OCI-LY3 (cell line): ENCODE measurements around the gene PLXNC1.

Experiments
- H2AFZ ChIP-seq: fragments of 200-600, 300-600 bp; shearing (Covaris generic); 2 replicates; pipeline ENCODE4 v1.6.0; 2014; ENCODE audit warnings: antibody characterized with exemption, low read depth, low read length
- H3K27ac ChIP-seq: fragments of 200-600, 300-600 bp; sonication (generic); 2 replicates; pipeline ENCODE4 v1.5.1; 2014; ENCODE audit warnings: mild to moderate bottlenecking, low read length, moderate library complexity, mixed read lengths
- H3K27me3 ChIP-seq: fragments of 200-600, 300-600 bp; sonication (generic); 2 replicates; pipeline ENCODE4 v1.6.1; 2014; ENCODE audit warnings: low read depth, low read length, mixed read lengths
- H3K36me3 ChIP-seq: fragments of 200-600, 300-600 bp; sonication (generic); replicated peaks from 2 replicates; pipeline ENCODE3; 2014; ENCODE audit warnings: low read depth, low read length, mixed read lengths
- H3K4me1 ChIP-seq: fragments of 300-600, 200-600 bp; sonication (generic); 2 replicates; pipeline ENCODE4 v1.6.1; 2014; ENCODE audit warnings: low read length, mixed read lengths
- H3K4me2 ChIP-seq: fragments of 200-600, 300-600 bp; sonication (generic); 2 replicates; pipeline ENCODE4 v1.6.1; 2014; ENCODE audit warnings: low read length, mixed read lengths
- H3K4me3 ChIP-seq: fragments of 300-600, 200-600 bp; sonication (generic); 2 replicates; pipeline ENCODE4 v1.5.1; 2014; ENCODE audit warnings: antibody characterized with exemption, mild to moderate bottlenecking, low read length, moderate library complexity
- H3K79me2 ChIP-seq: fragments of 300-600, 200-600 bp; shearing (Covaris generic); 2 replicates; pipeline ENCODE4 v1.6.1; 2014; ENCODE audit warnings: mild to moderate bottlenecking, low read length, mixed read lengths
- H3K9ac ChIP-seq: fragments of 300-600, 200-600 bp; shearing (Covaris generic); 2 replicates; pipeline ENCODE4 v1.6.0; 2014; ENCODE audit warnings: mild to moderate bottlenecking, low read length, moderate library complexity
- H3K9me3 ChIP-seq: fragments of 200-600, 300-600 bp; shearing (Covaris generic); 2 replicates; pipeline ENCODE4 v1.6.1; 2014; ENCODE audit warnings: low read length, mixed read lengths; ENCODE audit not compliant: insufficient read depth
- H4K20me1 ChIP-seq: fragments of 200-600, 300-600 bp; sonication (generic); 2 replicates; pipeline ENCODE4 v1.6.1; 2016; ENCODE audit warnings: low read length, mixed read lengths; ENCODE audit not compliant: insufficient read depth
- EZH2phosphoT487 ChIP-seq: fragments of 200-600 bp; shearing (Covaris generic); IDR thresholded peaks from 2 replicates; pipeline ENCODE4 v1.6.1; 2018; ENCODE audit warnings: antibody characterized with exemption, mixed run types, low read depth
- TF ChIP-seq, protein P1 (sequence below): fragments of 200-600, 300-600 bp; sonication (generic); IDR thresholded peaks from 2 replicates; pipeline ENCODE4 v1.5.1; 2014; ENCODE audit warnings: antibody characterized with exemption, low read length, low read depth

PLXNC1 gene

DNA sequence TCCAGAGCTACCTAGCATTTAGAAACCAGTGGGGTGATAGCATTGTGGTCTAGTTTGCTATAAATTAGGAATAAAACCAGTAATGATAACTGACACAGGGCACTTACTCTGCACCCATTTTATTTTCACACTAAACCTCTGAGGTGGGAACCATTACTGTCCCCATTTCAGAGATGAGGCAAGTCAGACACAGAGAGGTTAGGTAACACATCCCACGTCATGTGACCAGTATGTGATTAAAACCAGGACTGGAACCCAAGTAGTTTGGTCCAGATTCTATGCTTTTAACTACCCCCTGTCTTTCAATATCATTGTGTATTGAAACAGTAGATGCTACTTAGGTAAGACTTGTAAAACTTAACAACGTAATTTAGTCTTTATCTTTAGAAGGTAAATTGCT, 110.2 kb downstream of the PLXNC1 start:
- Histone ChIP-seq H4K20me1 (no peaks in the 10 kb centered on the region), H3K27me3 (no peaks in the 10 kb centered on the region), H3K79me2 (no peaks in the 10 kb centered on the region), H3K4me2 (peak overlapping the region; percentile 73), H3K9ac (peak overlapping the region; percentile 56), H3K4me1 (peaks cover 56% of the 10 kb centered on the region), H3K36me3 (no peaks in the 10 kb centered on the region), H3K9me3 (no peaks in the 10 kb centered on the region), H3K27ac (peak overlapping the region; percentile 52), H2AFZ (peak overlapping the region; percentile 80; the same call in 1 of the 2 replicates), H3K4me3 (peak overlapping the region; percentile 71; the same call in 1 of the 2 replicates)
- TF ChIP-seq, protein P1, sequence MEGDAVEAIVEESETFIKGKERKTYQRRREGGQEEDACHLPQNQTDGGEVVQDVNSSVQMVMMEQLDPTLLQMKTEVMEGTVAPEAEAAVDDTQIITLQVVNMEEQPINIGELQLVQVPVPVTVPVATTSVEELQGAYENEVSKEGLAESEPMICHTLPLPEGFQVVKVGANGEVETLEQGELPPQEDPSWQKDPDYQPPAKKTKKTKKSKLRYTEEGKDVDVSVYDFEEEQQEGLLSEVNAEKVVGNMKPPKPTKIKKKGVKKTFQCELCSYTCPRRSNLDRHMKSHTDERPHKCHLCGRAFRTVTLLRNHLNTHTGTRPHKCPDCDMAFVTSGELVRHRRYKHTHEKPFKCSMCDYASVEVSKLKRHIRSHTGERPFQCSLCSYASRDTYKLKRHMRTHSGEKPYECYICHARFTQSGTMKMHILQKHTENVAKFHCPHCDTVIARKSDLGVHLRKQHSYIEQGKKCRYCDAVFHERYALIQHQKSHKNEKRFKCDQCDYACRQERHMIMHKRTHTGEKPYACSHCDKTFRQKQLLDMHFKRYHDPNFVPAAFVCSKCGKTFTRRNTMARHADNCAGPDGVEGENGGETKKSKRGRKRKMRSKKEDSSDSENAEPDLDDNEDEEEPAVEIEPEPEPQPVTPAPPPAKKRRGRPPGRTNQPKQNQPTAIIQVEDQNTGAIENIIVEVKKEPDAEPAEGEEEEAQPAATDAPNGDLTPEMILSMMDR = no peak
- TF ChIP-seq EZH2phosphoT487 = no peak

DNA sequence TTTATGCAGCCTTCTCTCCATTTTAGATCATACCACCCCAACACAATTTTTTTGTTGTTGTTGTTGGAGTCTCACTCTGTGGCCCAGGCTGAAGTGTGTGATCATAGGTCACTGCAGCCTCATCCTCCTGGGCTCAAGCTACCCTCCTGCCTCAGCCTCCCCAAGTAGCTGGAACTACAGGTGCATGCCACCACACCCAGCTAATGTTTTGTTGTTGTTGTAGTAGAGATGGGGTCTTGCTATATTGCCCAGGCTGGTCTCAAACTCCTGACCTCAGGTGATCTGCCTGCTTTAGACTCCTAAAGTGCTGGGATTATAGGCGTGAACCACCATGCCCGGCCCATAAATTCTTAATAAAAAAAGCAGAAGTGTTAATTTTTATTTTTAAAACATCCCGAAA, 111.6 kb downstream of the PLXNC1 start:
- H3K79me2 ChIP-seq = no peaks in the 10 kb centered on the region
- no peak overlapping the region for H3K4me3 ChIP-seq
- no peak overlapping the region for H2AFZ ChIP-seq
- H3K36me3 ChIP-seq = no peaks in the 10 kb centered on the region
- no peak overlapping the region for H3K27ac ChIP-seq
- H3K4me1 ChIP-seq = peaks cover 52% of the 10 kb centered on the region
- TF ChIP-seq, protein P1 = no peak
- no peak overlapping the region for H3K4me2 ChIP-seq
- no peaks in the 10 kb centered on the region for H3K9me3 ChIP-seq
- no peak overlapping the region for H3K9ac ChIP-seq
- H3K27me3 ChIP-seq = no peaks in the 10 kb centered on the region
- no peaks in the 10 kb centered on the region for H4K20me1 ChIP-seq

DNA sequence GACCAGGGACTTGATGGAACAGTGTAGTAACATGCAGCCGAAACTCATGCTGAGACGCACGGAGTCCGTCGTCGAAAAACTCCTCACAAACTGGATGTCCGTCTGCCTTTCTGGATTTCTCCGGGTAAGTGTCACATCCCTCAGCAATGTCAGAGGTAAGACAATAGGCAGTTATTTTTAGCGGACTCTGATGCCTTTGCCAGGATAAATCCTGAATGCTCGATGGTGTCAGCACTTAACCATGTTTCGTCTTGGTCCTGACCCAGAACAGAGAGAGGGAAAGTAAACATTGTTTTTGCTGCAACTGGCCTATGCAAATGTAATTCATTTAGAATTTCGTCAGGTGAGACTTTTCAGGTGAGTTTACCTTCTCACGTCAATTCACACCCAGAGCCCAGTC, 112.3 kb downstream of the PLXNC1 start:
- no peak overlapping the region for H2AFZ ChIP-seq
- H3K9ac ChIP-seq = no peak overlapping the region

DNA sequence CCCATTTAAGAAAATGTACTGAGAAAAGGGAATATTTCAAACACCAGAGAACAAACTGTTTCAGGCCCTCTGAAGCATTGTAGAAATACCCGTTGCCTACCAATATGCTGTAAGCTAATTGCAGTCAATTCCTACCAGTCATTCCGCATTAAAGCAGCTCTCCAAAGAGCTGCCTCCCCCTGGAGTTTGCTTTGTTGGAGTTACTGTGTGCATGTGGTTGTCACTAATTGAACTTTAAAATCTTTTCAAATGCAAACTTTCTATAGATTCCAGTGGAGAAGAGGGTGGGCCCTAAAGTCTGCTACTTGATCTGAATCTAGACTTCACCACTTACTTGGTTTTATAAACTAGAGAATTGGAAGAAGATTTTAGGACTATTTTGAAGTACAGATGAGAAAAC, 112.7 kb downstream of the PLXNC1 start:
- no peaks in the 10 kb centered on the region for H3K27me3 ChIP-seq
- TF ChIP-seq, protein P1 = no peak
- H3K4me1 ChIP-seq = peaks cover 52% of the 10 kb centered on the region
- no peaks in the 10 kb centered on the region for H3K9me3 ChIP-seq
- no peak overlapping the region for H3K27ac ChIP-seq
- no peaks in the 10 kb centered on the region for H4K20me1 ChIP-seq
- H2AFZ ChIP-seq = no peak overlapping the region
- H3K9ac ChIP-seq = no peak overlapping the region
- no peaks in the 10 kb centered on the region for H3K79me2 ChIP-seq
- no peak overlapping the region for H3K4me3 ChIP-seq
- peak overlapping the region; percentile 87 for H3K4me2 ChIP-seq
- no peaks in the 10 kb centered on the region for H3K36me3 ChIP-seq

More for the DNA sequence above, 112.3 kb downstream of the PLXNC1 start:
- TF ChIP-seq EZH2phosphoT487 = no peak
- TF ChIP-seq, protein P1 = no peak
- Histone ChIP-seq H3K9me3 (no peaks in the 10 kb centered on the region), H3K36me3 (no peaks in the 10 kb centered on the region), H3K4me1 (peaks cover 52% of the 10 kb centered on the region), H4K20me1 (no peaks in the 10 kb centered on the region), H3K27me3 (no peaks in the 10 kb centered on the region), H3K27ac (no peak overlapping the region), H3K4me2 (no peak overlapping the region), H3K79me2 (no peaks in the 10 kb centered on the region), H3K4me3 (no peak overlapping the region)
